ENCODE data around the gene HPCAL1.

Gene HPCAL1

GRCh38 chr2:10302479-10303180, at the start of gene HPCAL1:
TSS of gene HPCAL1 (plus strand) at chr2:10302904. CDS start at chr2:10419758, 116,854 bp downstream.
- TF ChIP-seq MAX (IDR thresholded peaks at IDR 0.05) (peak; percentile 60), TCF12 (IDR thresholded peaks at IDR 0.05; ENCODE audit: low read depth) (no peak), TAF1 (IDR thresholded peaks at IDR 0.05; ENCODE audit: low read depth) (peak; percentile 45; the same call in 1 of the 2 replicates), REST (IDR thresholded peaks at IDR 0.05; ENCODE audit: low read depth) (peak; percentile 9; the same call in 1 of the 2 replicates), TEAD4 (IDR thresholded peaks at IDR 0.05) (no peak), EGR1 (IDR thresholded peaks at IDR 0.05) (peak; percentile 27; the same call in 1 of the 2 replicates), CEBPB (IDR thresholded peaks at IDR 0.05) (no peak), ZBTB7A (IDR thresholded peaks at IDR 0.05; ENCODE audit: low read depth) (peak; percentile 74)

- TF ChIP-seq TAF1 (IDR thresholded peaks at IDR 0.05; ENCODE audit: low read depth): no peak
- no peak for TF ChIP-seq EGR1 (IDR thresholded peaks at IDR 0.05)
- TF ChIP-seq NFIC (IDR thresholded peaks at IDR 0.05): no peak
- TF ChIP-seq EP300 (IDR thresholded peaks at IDR 0.05; ENCODE audit: borderline replicate concordance): no peak
- no peak for TF ChIP-seq ZBTB7A (IDR thresholded peaks at IDR 0.05; ENCODE audit: low read depth)
- TF ChIP-seq CEBPB (IDR thresholded peaks at IDR 0.05): no peak
- TF ChIP-seq RAD21 (IDR thresholded peaks at IDR 0.05; ENCODE audit: low read depth): no peak
- no peak for TF ChIP-seq REST (IDR thresholded peaks at IDR 0.05; ENCODE audit: low read depth)
- no peak for TF ChIP-seq CREB1 (IDR thresholded peaks at IDR 0.05; ENCODE audit: low read depth)
- TF ChIP-seq TCF12 (IDR thresholded peaks at IDR 0.05; ENCODE audit: low read depth): no peak
- no peak for TF ChIP-seq YY1 (IDR thresholded peaks at IDR 0.05; ENCODE audit: low read depth)
- TF ChIP-seq TEAD4 (IDR thresholded peaks at IDR 0.05): no peak
- TF ChIP-seq FOXM1 (IDR thresholded peaks at IDR 0.05; ENCODE audit: borderline replicate concordance, low read depth): no peak
- no peak for TF ChIP-seq MAX (IDR thresholded peaks at IDR 0.05)
- no peak for TF ChIP-seq USF1 (IDR thresholded peaks at IDR 0.05)
Measured at GRCh38 chr2:10253596-10254372, 48.9 kb upstream of the HPCAL1 start.

GRCh38 chr2:10254373-10255188, 48.1 kb upstream of the HPCAL1 start:
- no peak for TF ChIP-seq USF1 (IDR thresholded peaks at IDR 0.05)

GRCh38 chr2:10255189-10256030, 47.3 kb upstream of the HPCAL1 start:
- no peak for TF ChIP-seq YY1 (IDR thresholded peaks at IDR 0.05; ENCODE audit: low read depth)
- no peak for TF ChIP-seq TEAD4 (IDR thresholded peaks at IDR 0.05)
- TF ChIP-seq EGR1 (IDR thresholded peaks at IDR 0.05): no peak
- TF ChIP-seq ZBTB7A (IDR thresholded peaks at IDR 0.05; ENCODE audit: low read depth): no peak
- TF ChIP-seq RAD21 (IDR thresholded peaks at IDR 0.05; ENCODE audit: low read depth): no peak
- no peak for TF ChIP-seq CEBPB (IDR thresholded peaks at IDR 0.05)
- no peak for TF ChIP-seq TCF12 (IDR thresholded peaks at IDR 0.05; ENCODE audit: low read depth)
- TF ChIP-seq MAX (IDR thresholded peaks at IDR 0.05): no peak
- TF ChIP-seq USF1 (IDR thresholded peaks at IDR 0.05): no peak
- TF ChIP-seq TAF1 (IDR thresholded peaks at IDR 0.05; ENCODE audit: low read depth): no peak
- TF ChIP-seq EP300 (IDR thresholded peaks at IDR 0.05; ENCODE audit: borderline replicate concordance): no peak
- TF ChIP-seq CREB1 (IDR thresholded peaks at IDR 0.05; ENCODE audit: low read depth): no peak
- no peak for TF ChIP-seq REST (IDR thresholded peaks at IDR 0.05; ENCODE audit: low read depth)
- TF ChIP-seq NFIC (IDR thresholded peaks at IDR 0.05): no peak
- no peak for TF ChIP-seq FOXM1 (IDR thresholded peaks at IDR 0.05; ENCODE audit: borderline replicate concordance, low read depth)
